HepG2 (cell line): ENCODE measurements around the gene TIFAB. TPM values are rescaled to one million over a fixed set of nuclear protein-coding genes. Genes with fewer than 3 reads are reported as not detected.
A peak's percentile ranks its signal among the peaks of the same experiment; 100 is the strongest.

Source experiments
- ATAC-seq: fragments of 200-7000 bp; cut with Tn5 transposase; 3 replicates; pipeline ENCODE4 v1.9.1; 2020; ENCODE audit warnings: mild to moderate bottlenecking, moderate library complexity
- BruUV-seq: library from RNA; stranded (reverse); fragments of 400-500 nt; replicated peaks from 2 replicates; lab custom pipeline; 2021; lab: Mats Ljungman, UMichigan
- CTCF ChIA-PET: fragments of 300-600 bp; formaldehyde crosslinking; extraction: SDS; loops from one replicate; lab custom pipeline; 2021; ENCODE audit warnings: low total read pairs, inconsistent platforms, low intra/inter-chr PET ratio; lab: Yijun Ruan, JAX
- POLR2A ChIA-PET: fragments of 350-600 bp; sonication (Branson Sonifier 250); formaldehyde crosslinking; loops from one replicate; lab custom pipeline; 2020; ENCODE audit warnings: antibody characterized with exemption, inconsistent platforms; lab: Yijun Ruan, JAX
- DNase-seq: peaks from one replicate; pipeline ENCODE4 v3.0.0-alpha.2; 2015; ENCODE audit warnings: low spot score
- FAIRE-seq: peaks from 3 replicates; lab custom pipeline; 2011; peaks lifted over from hg19 to GRCh38; lab: Jason Lieb, UNC
- H2AFZ ChIP-seq: one replicate; pipeline ENCODE4 v1.6.1; 2011; ENCODE audit warnings: low read length, inconsistent platforms
- H3K27ac ChIP-seq: fragments of 300-600 bp; 3 replicates; pipeline ENCODE4 v1.8.0; 2011; ENCODE audit warnings: mixed run types, mild to moderate bottlenecking, mixed read lengths, low read length, inconsistent platforms; ENCODE audit not compliant: insufficient read depth; ENCODE audit errors: extremely low read length
- H3K27me3 ChIP-seq, 2 experiments: fragments of 200-600 bp in 1 of 2; 2 replicates in 1 of 2; 3 replicates in 1 of 2; pipeline versions ENCODE4 v1.6.0 to v1.8.0; 2011; ENCODE audit warnings: low read length in 2 of 2, mild to moderate bottlenecking in 2 of 2, moderate library complexity in 2 of 2, inconsistent platforms in 1 of 2; ENCODE audit not compliant: insufficient read depth in 2 of 2, control insufficient read depth in 1 of 2
- H3K36me3 ChIP-seq, 2 experiments: fragments of 200-600 bp in 1 of 2; replicated peaks in 1 of 2; 2 replicates in 1 of 2; 3 replicates in 1 of 2; pipeline versions ENCODE4 v1.5.1 to v1.8.0; 2011; ENCODE audit warnings: low read length in 2 of 2, inconsistent platforms in 1 of 2; ENCODE audit not compliant: insufficient read depth in 2 of 2, control insufficient read depth in 1 of 2
- H3K4me1 ChIP-seq: 2 replicates; pipeline ENCODE4 v1.5.1; 2012; ENCODE audit warnings: low read length, inconsistent platforms; ENCODE audit not compliant: insufficient read depth
- H3K4me2 ChIP-seq: 2 replicates; pipeline ENCODE4 v1.6.0; 2011; ENCODE audit warnings: low read depth, low read length, inconsistent platforms
- H3K4me3 ChIP-seq, 3 experiments: fragments of 200-600 bp in 1 of 3; sonication (generic), shearing (Covaris generic) in 1 of 3; replicated peaks in 1 of 3; 2 replicates each; pipeline ENCODE4 v1.5.1; 2011 to 2016; ENCODE audit warnings: low read length in 3 of 3, inconsistent platforms in 2 of 3, low read depth in 2 of 3, mild to moderate bottlenecking in 2 of 3, control low read depth in 1 of 3, mixed read lengths in 1 of 3; ENCODE audit not compliant: insufficient read depth in 1 of 3
- H3K79me2 ChIP-seq: one replicate; pipeline ENCODE4 v1.6.1; 2011; ENCODE audit warnings: low read length, inconsistent platforms; ENCODE audit not compliant: insufficient read depth
- H3K9ac ChIP-seq: 2 replicates; pipeline ENCODE4 v1.6.0; 2011; ENCODE audit warnings: mild to moderate bottlenecking, low read depth, low read length, inconsistent platforms; ENCODE audit not compliant: insufficient read depth
- H3K9me3 ChIP-seq: 2 replicates; pipeline ENCODE4 v1.5.1; 2012; ENCODE audit warnings: mild to moderate bottlenecking, low read length
- H4K20me1 ChIP-seq: 2 replicates; pipeline ENCODE4 v1.6.0; 2011; ENCODE audit warnings: inconsistent platforms, mild to moderate bottlenecking, low read length, moderate library complexity; ENCODE audit not compliant: insufficient read depth
- FUBP1 ChIP-seq: sonication (generic); formaldehyde crosslinking; IDR thresholded peaks from 2 replicates; pipeline ENCODE4 v1.5.1; 2020; ENCODE audit warnings: missing genetic modification reagents, mild to moderate bottlenecking, borderline replicate concordance
- MIXL1 ChIP-seq: IDR thresholded peaks from 2 replicates; pipeline ENCODE4 v1.6.1; 2016
- MTF1 ChIP-seq: sonication (generic); formaldehyde crosslinking; IDR thresholded peaks from 2 replicates; pipeline ENCODE4 v1.5.0; 2020; ENCODE audit warnings: missing genetic modification reagents
- NFIC ChIP-seq: IDR thresholded peaks from 2 replicates; pipeline ENCODE4 v1.6.1; 2012; ENCODE audit warnings: mild to moderate bottlenecking, low read length, inconsistent platforms
- PHF8 ChIP-seq: sonication (generic); formaldehyde crosslinking; IDR thresholded peaks from 2 replicates; pipeline ENCODE4 v1.5.0; 2020; ENCODE audit warnings: missing genetic modification reagents
- TEAD2 ChIP-seq: sonication (generic); formaldehyde crosslinking; IDR thresholded peaks from 2 replicates; pipeline ENCODE4 v1.9.0; 2021; ENCODE audit warnings: missing genetic modification reagents
- YEATS2 ChIP-seq: sonication (generic); formaldehyde crosslinking; IDR thresholded peaks from 2 replicates; pipeline ENCODE4 v1.4.0; 2020; ENCODE audit warnings: missing genetic modification reagents, borderline replicate concordance
- ZFP91 ChIP-seq: sonication (generic); formaldehyde crosslinking; IDR thresholded peaks from 2 replicates; pipeline ENCODE4 v1.9.0; 2022; ENCODE audit warnings: missing genetic modification reagents, mild to moderate bottlenecking, borderline replicate concordance
- ZNF136 ChIP-seq: sonication (generic); formaldehyde crosslinking; IDR thresholded peaks from 2 replicates; pipeline ENCODE4 v1.8.1; 2022; ENCODE audit warnings: low read depth, mild to moderate bottlenecking, moderate library complexity, missing genetic modification reagents
- ZNF207 ChIP-seq: fragments of 450-650 bp; IDR thresholded peaks from 2 replicates; pipeline ENCODE4 v1.6.1; 2016; ENCODE audit warnings: antibody characterized with exemption, borderline replicate concordance
- ZNF577 ChIP-seq: sonication (generic); formaldehyde crosslinking; IDR thresholded peaks from 2 replicates; pipeline ENCODE4 v1.4.0; 2020; ENCODE audit warnings: mild to moderate bottlenecking, low read depth, missing genetic modification reagents, borderline replicate concordance
- ZNF777 ChIP-seq: sonication (generic); formaldehyde crosslinking; IDR thresholded peaks from 2 replicates; pipeline ENCODE4 v1.4.0; 2020; ENCODE audit warnings: missing genetic modification reagents
- ZNF839 ChIP-seq: sonication (generic); formaldehyde crosslinking; IDR thresholded peaks from 2 replicates; pipeline ENCODE4 v1.4.0; 2020; ENCODE audit warnings: missing genetic modification reagents, mild to moderate bottlenecking, borderline replicate concordance
- WGBS: methylation state at CpG from one replicate; pipeline ENCODE4 v1.1.6; 2017; ENCODE audit warnings: low lambda C conversion rate; 5-methylcytosine and 5-hydroxymethylcytosine counted together
- in situ Hi-C: cut with HindIII; loops from 2 replicates; pipeline ENCODE4 v1.10.0; 2017; ENCODE audit warnings: low pct_unique_long_range_greater_than_20kb; ENCODE audit not compliant: extremely low pct_ligation_motif_present
- intact Hi-C: fragments of 100-400 bp; cut with micrococcal nuclease; formaldehyde crosslinking; loops from one replicate; pipeline ENCODE4 v1.10.0; 2022; ENCODE audit not compliant: unreplicated experiment
- polyA plus RNA-seq, 8 experiments: library from polyadenylated mRNA; depleted of rRNA in 3 of 8; stranded (reverse) in 7 of 8; unstranded in 1 of 8; fragments of >200 nt; fragmentation: Illumina TruSeq in 4 of 8; extraction: Trizol in 4 of 8; gene quantifications; 2 replicates each; pipeline versions ENCODE4 v1.2.1 to v1.2.3, GENCODE V29; 2011 to 2016; ENCODE audit warnings: low read depth in 4 of 8, missing spikeins in 1 of 8, mixed read lengths in 1 of 8; ENCODE audit not compliant: insufficient read depth in 1 of 8
- total RNA-seq, 5 experiments: library from RNA; depleted of rRNA; stranded (reverse); fragments of >200 nt; fragmentation: Illumina TruSeq; extraction: Trizol; gene quantifications; 2 replicates each; pipeline ENCODE4 v1.2.3, GENCODE V29; 2016; ENCODE audit warnings: low read depth in 1 of 5
- TF ChIP-seq, protein P1 (sequence below): sonication (generic); formaldehyde crosslinking; IDR thresholded peaks from 2 replicates; pipeline ENCODE4 v1.4.0; 2020; ENCODE audit warnings: mild to moderate bottlenecking, missing genetic modification reagents

Gene TIFAB
- total and polyA plus RNA-seq, 2 of the 13 experiments (the other 11 are each of a cell fraction or from before 2014, with no cell fraction given) = not detected

- TF ChIP-seq FUBP1 (CRISPR knock-in tag) (no peak), ZNF839 (CRISPR knock-in tag) (0 out of 2 replicates have a peak, but pooled peaks have one; percentile 18)
These were observed 53.0 kb downstream of the TIFAB start, which contains the start of gene MACROH2A1 (continued) for GRCh38 chr5:135398855-135399793.

GRCh38 chr5:135398160-135398854 lies 53.8 kb downstream of the TIFAB start:
- CTCF ChIA-PET = no interaction called here
- intact Hi-C loops (no loop called here), in situ Hi-C loops (no loop called here)
- peak overlapping the region; percentile 83 for H3K4me2 ChIP-seq
- whole genome bisulfite sequencing = under 1% methylated on average over 11 of the region's 43 CpGs
- H3K4me1 ChIP-seq = peaks cover 68% of the 10 kb centered on the region
- H3K4me3 ChIP-seq = peak overlapping the region; percentile 84 to 99 (median 91)
- POLR2A ChIA-PET = no interaction called here
- BruUV-seq = no TSS peak
- peak; percentile 56 for ATAC-seq
- no peaks in the 10 kb centered on the region for H3K27me3 ChIP-seq
- H3K27ac ChIP-seq = peak overlapping the region; percentile 79
- H3K9ac ChIP-seq = peak overlapping the region; percentile 85
- peak; percentile 28 for DNase-seq
- H4K20me1 ChIP-seq = peaks cover 37% of the 10 kb centered on the region
- no peak overlapping the region for H2AFZ ChIP-seq
- no peak for FAIRE-seq
- peaks cover 53% of the 10 kb centered on the region for H3K79me2 ChIP-seq
- no peaks in the 10 kb centered on the region for H3K9me3 ChIP-seq
- peaks cover 0 to 9% of the 10 kb centered on the region in 2 experiments; a peak in 2 of 5 replicates for H3K36me3 ChIP-seq
- TF ChIP-seq NFIC = no peak
- TF ChIP-seq ZFP91 = peak; percentile 20; the same call in 1 of the 2 replicates
- no peak for TF ChIP-seq TEAD2 (CRISPR knock-in tag)
- TF ChIP-seq YEATS2 (CRISPR knock-in tag) = 0 out of 2 replicates have a peak, but pooled peaks have one; percentile 13
- TF ChIP-seq ZNF136 (CRISPR knock-in tag) = no peak
- TF ChIP-seq ZNF577 (CRISPR knock-in tag) = no peak
- TF ChIP-seq PHF8 (CRISPR knock-in tag) = peak; percentile 77
- no peak for TF ChIP-seq MTF1
- TF ChIP-seq MIXL1 (CRISPR knock-in tag) = no peak
- TF ChIP-seq ZNF777 (CRISPR knock-in tag) = no peak
- TF ChIP-seq ZNF207 = no peak
- TF ChIP-seq, protein P1, sequence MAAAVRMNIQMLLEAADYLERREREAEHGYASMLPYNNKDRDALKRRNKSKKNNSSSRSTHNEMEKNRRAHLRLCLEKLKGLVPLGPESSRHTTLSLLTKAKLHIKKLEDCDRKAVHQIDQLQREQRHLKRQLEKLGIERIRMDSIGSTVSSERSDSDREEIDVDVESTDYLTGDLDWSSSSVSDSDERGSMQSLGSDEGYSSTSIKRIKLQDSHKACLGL = 0 out of 2 replicates have a peak, but pooled peaks have one; percentile 7
